ENCODE results near the gene ATP9B.

DNA sequence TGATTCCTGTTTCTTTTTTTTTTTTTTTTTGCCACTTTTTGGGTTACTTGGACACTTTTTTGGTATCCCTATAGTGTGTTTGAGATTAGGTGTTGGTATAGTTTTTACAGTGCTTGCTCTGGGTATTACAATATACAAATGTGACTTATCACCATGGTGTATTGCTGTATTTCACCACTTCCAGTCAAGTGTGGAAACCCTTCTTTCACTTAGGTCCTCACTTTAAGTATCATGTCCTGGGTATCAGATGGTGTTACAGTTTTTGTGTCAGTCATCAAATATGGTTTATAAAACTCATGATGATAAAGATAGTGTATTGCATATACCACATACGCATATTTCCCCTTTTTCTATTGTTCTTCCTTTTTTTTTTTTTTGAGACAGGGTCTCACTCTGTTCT is 1.8 kb downstream of the ATP9B start:
- TF ChIP-seq CTCF (IDR thresholded peaks at IDR 0.05; ENCODE audit: low read depth, low read length, missing input control) (no peak), RXRA (IDR thresholded peaks at IDR 0.05) (no peak), SP1 (IDR thresholded peaks at IDR 0.05) (no peak), TAF1 (conservative IDR thresholded peaks at IDR 0.05) (no peak), HNF4A (conservative IDR thresholded peaks at IDR 0.05) (no peak), GABPA (IDR thresholded peaks at IDR 0.05 in 1 of 2, conservative IDR thresholded peaks at IDR 0.05 in 1 of 2) (no peak), ZBTB33 (IDR thresholded peaks at IDR 0.05) (no peak)
- TF ChIP-seq, protein P1, sequence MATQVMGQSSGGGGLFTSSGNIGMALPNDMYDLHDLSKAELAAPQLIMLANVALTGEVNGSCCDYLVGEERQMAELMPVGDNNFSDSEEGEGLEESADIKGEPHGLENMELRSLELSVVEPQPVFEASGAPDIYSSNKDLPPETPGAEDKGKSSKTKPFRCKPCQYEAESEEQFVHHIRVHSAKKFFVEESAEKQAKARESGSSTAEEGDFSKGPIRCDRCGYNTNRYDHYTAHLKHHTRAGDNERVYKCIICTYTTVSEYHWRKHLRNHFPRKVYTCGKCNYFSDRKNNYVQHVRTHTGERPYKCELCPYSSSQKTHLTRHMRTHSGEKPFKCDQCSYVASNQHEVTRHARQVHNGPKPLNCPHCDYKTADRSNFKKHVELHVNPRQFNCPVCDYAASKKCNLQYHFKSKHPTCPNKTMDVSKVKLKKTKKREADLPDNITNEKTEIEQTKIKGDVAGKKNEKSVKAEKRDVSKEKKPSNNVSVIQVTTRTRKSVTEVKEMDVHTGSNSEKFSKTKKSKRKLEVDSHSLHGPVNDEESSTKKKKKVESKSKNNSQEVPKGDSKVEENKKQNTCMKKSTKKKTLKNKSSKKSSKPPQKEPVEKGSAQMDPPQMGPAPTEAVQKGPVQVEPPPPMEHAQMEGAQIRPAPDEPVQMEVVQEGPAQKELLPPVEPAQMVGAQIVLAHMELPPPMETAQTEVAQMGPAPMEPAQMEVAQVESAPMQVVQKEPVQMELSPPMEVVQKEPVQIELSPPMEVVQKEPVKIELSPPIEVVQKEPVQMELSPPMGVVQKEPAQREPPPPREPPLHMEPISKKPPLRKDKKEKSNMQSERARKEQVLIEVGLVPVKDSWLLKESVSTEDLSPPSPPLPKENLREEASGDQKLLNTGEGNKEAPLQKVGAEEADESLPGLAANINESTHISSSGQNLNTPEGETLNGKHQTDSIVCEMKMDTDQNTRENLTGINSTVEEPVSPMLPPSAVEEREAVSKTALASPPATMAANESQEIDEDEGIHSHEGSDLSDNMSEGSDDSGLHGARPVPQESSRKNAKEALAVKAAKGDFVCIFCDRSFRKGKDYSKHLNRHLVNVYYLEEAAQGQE (IDR thresholded peaks at IDR 0.05) = no peak
- TF ChIP-seq, protein P2, sequence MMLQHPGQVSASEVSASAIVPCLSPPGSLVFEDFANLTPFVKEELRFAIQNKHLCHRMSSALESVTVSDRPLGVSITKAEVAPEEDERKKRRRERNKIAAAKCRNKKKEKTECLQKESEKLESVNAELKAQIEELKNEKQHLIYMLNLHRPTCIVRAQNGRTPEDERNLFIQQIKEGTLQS (IDR thresholded peaks at IDR 0.05) = no peak
- TF ChIP-seq, protein P3, sequence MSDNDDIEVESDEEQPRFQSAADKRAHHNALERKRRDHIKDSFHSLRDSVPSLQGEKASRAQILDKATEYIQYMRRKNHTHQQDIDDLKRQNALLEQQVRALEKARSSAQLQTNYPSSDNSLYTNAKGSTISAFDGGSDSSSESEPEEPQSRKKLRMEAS (IDR thresholded peaks at IDR 0.05) = no peak

All from liver (tissue), 3 donors.